Stimulated activated naive B cell treated with anti-CD40 and anti-IgM and Interleukin-4, amounts not matched to agents 10 μg/mL and 1 μg/mL and 100 μg/mL, for 72 hours (primary cell): ENCODE results near the gene UPK1A.
"Not testable (repeated sequence)": the region's sequence is repeated elsewhere in the genome, so short reads cannot be mapped to it uniquely, and the experiment has no call there.

Experiments used
- ATAC-seq, 2 donors: fragments of 150-1000 bp; cut with Tn5 transposase; replicated peaks; 2 replicates each; pipeline ENCODE4 v1.10.0; 2021; ENCODE audit warnings: moderate library complexity in 1 of 2
- DNase-seq: peaks from one replicate; pipeline ENCODE4 v3.0.0; 2021
- H3K27ac Mint-ChIP-seq: one replicate; pipeline ENCODE4 v1.8.0; 2022; ENCODE audit warnings: mild to moderate bottlenecking, mixed read lengths
- H3K27me3 Mint-ChIP-seq, 2 donors: one replicate each; pipeline ENCODE4 v1.8.0; 2022; ENCODE audit warnings: mixed read lengths in 2 of 2
- H3K36me3 Mint-ChIP-seq, 2 donors: one replicate each; pipeline ENCODE4 v1.8.0; 2022; ENCODE audit warnings: mixed read lengths in 2 of 2, mild to moderate bottlenecking in 1 of 2
- H3K4me1 Mint-ChIP-seq, 2 donors: one replicate each; pipeline ENCODE4 v1.8.0; 2022; ENCODE audit warnings: mixed read lengths in 2 of 2, mild to moderate bottlenecking in 1 of 2
- H3K4me3 Mint-ChIP-seq, 2 donors: one replicate each; pipeline ENCODE4 v1.8.0; 2022; ENCODE audit warnings: mild to moderate bottlenecking in 2 of 2, mixed read lengths in 2 of 2, moderate library complexity in 1 of 2
- H3K9me3 Mint-ChIP-seq, 2 donors: one replicate each; pipeline ENCODE4 v1.8.0; 2022; ENCODE audit warnings: mixed read lengths in 2 of 2, mild to moderate bottlenecking in 1 of 2

The UPK1A gene

DNA sequence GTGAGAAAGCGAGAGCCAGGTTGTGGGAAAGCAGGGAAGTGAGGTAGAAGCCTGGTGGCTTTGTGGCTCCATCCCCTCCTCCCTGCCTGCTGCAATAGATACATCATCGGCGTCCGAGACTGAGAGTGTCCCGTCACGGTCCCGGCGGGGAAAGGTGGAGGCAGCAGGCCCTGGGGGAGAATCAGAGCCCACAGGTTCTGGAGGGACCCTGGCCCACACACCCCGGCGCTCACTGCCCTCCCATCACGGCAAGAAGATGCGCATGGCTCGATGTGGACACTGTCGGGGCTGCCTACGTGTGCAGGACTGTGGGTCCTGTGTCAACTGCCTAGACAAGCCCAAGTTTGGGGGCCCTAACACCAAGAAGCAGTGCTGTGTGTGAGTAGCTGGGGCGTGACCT is 56.6 kb downstream of the UPK1A start:
- Mint-ChIP-seq H3K9me3 (no peaks in the 10 kb centered on the region), H3K4me1 (peaks cover 23 to 48% of the 10 kb centered on the region in 2 donors), H3K27ac (peak overlapping the region; percentile 76), H3K36me3 (peaks cover 64 to 68% of the 10 kb centered on the region in 2 donors), H3K27me3 (no peaks in the 10 kb centered on the region), H3K4me3 (no peak overlapping the region)
- no peak for ATAC-seq
- DNase-seq: no peak

DNA sequence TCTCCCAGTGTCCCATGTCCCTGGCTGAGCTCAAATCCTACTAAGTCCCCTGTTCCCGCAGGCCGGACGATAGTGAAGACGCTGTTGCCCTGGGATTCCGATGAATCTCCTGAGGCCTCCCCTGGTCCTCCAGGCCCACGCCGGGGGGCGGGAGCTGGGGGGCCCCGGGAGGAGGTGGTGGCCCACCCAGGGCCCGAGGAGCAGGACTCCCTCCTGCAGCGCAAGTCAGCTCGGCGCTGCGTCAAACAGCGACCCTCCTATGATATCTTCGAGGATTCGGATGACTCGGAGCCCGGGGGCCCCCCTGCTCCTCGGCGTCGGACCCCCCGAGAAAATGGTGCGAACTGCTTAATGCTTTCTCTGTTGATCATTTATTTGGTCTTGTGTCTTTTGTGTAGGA is 57.4 kb downstream of the UPK1A start:
- Mint-ChIP-seq H3K9me3 (no peaks in the 10 kb centered on the region), H3K27ac (no peak overlapping the region), H3K4me3 (no peak overlapping the region), H3K4me1 (peaks cover 25 to 47% of the 10 kb centered on the region in 2 donors), H3K36me3 (peaks cover 71 to 76% of the 10 kb centered on the region in 2 donors), H3K27me3 (no peaks in the 10 kb centered on the region)
- no peak for ATAC-seq
- no peak for DNase-seq

DNA sequence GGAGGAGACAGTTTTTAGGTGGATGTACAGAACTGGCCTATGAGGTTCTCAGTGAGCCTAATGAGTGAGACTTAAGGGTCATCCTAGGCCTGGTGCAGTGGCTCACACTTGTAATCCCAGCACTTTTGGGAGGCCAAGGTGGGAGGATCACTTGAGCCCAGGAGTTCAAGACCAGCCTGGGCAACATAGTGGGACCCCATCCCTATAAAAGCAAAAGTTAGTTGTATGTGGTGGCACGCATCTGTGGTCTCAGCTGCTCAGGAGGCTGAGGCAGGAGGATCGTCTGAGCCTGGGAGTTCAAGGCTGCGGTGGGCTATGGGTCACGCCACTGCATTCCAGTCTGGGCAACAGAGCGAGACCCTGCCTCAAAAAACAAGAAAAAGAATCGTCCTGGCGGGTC is 57.8 kb downstream of the UPK1A start:
- not testable (repeated sequence) for ATAC-seq, H3K4me3 Mint-ChIP-seq, H3K9me3 Mint-ChIP-seq, H3K27me3 Mint-ChIP-seq, DNase-seq, H3K27ac Mint-ChIP-seq
- H3K4me1 Mint-ChIP-seq: peaks cover 23 to 42% of the 10 kb centered on the region in 2 donors
- peaks cover 74 to 80% of the 10 kb centered on the region in 2 donors for H3K36me3 Mint-ChIP-seq

DNA sequence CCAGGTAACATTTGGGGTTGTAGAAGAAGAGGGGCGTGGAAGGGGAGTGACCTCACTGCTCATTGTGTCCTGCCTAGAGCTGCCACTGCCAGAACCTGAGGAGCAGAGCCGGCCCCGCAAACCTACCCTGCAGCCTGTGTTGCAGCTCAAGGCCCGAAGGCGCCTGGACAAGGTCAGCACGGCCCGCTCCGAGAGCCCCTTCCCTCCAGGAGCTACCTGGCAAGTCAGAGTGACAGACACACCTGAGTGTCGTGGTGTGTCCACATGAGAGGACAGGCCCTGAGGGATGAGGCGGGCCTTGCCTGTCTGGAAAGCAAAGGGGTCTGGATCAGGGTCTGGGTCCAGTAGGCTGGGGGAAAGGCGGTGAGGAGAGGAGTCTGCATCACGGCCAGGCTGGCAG is 58.2 kb downstream of the UPK1A start:
- Mint-ChIP-seq H3K27ac (no peak overlapping the region), H3K4me1 (peaks cover 19 to 38% of the 10 kb centered on the region in 2 donors), H3K4me3 (no peak overlapping the region), H3K27me3 (no peaks in the 10 kb centered on the region), H3K36me3 (peaks cover 76 to 77% of the 10 kb centered on the region in 2 donors), H3K9me3 (no peaks in the 10 kb centered on the region)
- no peak for DNase-seq
- no peak for ATAC-seq

DNA sequence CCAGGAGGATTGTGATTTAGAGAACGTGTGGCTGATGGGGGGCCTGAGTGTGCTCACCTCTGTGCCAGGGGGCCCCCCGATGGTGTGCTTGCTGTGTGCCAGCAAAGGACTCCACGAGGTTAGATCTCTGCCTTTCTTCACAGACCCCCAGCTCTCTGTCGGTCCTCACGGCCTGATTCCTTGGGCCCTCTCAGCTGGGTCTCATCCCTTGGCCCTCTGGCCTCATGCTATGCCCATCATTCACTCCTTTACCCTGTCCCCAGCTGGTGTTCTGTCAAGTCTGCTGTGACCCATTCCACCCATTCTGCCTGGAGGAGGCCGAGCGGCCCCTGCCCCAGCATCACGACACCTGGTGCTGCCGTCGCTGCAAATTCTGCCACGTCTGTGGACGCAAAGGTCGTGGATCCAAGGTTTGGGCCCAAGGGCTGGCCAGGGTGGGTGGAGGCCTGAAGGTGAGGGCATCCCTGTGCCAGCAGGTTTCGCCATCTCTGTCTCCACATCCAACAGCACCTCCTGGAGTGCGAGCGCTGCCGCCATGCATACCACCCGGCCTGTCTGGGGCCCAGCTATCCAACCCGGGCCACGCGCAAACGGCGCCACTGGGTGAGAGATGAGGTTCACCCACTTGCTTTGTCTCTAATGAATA is 59.0 kb downstream of the UPK1A start:
- ATAC-seq: no peak
- H3K27me3 Mint-ChIP-seq: no peaks in the 10 kb centered on the region
- no peak overlapping the region for H3K27ac Mint-ChIP-seq
- H3K4me3 Mint-ChIP-seq: no peak overlapping the region
- no peak for DNase-seq
- peaks cover 77 to 79% of the 10 kb centered on the region in 2 donors for H3K36me3 Mint-ChIP-seq
- peaks cover 14 to 31% of the 10 kb centered on the region in 2 donors for H3K4me1 Mint-ChIP-seq
- H3K9me3 Mint-ChIP-seq: no peaks in the 10 kb centered on the region

DNA sequence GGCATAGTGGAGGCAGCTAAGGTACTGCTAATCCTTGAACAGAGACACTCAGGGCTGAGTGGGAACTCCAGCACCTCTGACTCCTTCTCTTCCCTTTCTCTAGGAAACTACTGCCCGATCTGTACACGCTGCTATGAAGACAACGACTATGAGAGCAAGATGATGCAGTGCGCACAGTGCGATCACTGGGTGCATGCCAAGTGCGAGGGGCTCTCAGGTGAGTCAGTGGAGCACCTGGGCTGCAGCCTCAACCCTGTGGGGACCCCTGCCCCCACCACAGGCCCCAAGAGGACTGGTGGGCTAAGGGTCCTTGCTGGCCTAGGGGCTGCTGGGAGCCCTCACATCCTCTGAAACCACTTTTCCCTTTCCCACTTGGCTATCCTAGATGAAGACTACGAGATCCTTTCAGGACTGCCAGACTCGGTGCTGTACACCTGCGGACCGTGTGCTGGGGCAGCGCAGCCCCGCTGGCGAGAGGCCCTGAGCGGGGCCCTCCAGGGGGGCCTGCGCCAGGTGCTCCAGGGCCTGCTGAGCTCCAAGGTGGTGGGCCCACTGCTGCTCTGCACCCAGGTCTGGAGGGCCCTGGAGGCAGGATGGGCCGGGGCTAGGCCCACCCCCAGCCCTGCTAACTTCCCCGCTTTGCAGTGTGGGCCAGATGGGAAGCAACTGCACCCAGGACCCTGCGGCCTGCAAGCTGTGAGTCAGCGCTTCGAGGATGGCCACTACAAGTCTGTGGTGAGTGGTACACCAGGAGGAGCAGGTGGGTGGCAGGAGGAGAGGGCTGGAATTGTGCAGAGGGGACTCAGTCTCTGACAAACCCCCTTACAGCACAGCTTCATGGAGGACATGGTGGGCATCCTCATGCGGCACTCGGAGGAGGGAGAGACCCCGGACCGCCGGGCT is 61.0 kb downstream of the UPK1A start:
- no peaks in the 10 kb centered on the region for H3K27me3 Mint-ChIP-seq
- no peaks in the 10 kb centered on the region for H3K9me3 Mint-ChIP-seq
- ATAC-seq (no peak), DNase-seq (no peak)
- H3K27ac Mint-ChIP-seq: no peak overlapping the region
- peaks cover 8 to 20% of the 10 kb centered on the region in 2 donors for H3K4me1 Mint-ChIP-seq
- no peak overlapping the region for H3K4me3 Mint-ChIP-seq
- H3K36me3 Mint-ChIP-seq: peaks cover 75 to 78% of the 10 kb centered on the region in 2 donors
